HCT116 (cell line): ENCODE measurements around the gene HEPACAM. TPM values are rescaled to one million over a fixed set of nuclear protein-coding genes. Genes with fewer than 3 reads are reported as not detected.

ENCODE experiments used
- ATAC-seq: fragments of 200-7000 bp; cut with Tn5 transposase; 2 replicates; pipeline ENCODE4 v1.9.1; 2020; ENCODE audit warnings: mild to moderate bottlenecking, moderate library complexity
- BruUV-seq: library from RNA; stranded (reverse); fragments of 400-500 nt; replicated peaks from 2 replicates; lab custom pipeline; 2021; lab: Mats Ljungman, UMichigan
- CTCF ChIA-PET: fragments of 300-600 bp; sonication (Branson Sonifier 250); formaldehyde crosslinking; loops from one replicate; lab custom pipeline; 2021; ENCODE audit warnings: antibody characterized with exemption; lab: Charles Lee
- POLR2A ChIA-PET: fragments of 300-600, 350-600 bp; sonication (Branson Sonifier 250); formaldehyde crosslinking; loops from one replicate; lab custom pipeline; 2021; ENCODE audit warnings: antibody characterized with exemption; lab: Charles Lee
- RAD21 ChIA-PET, 2 experiments: fragments of 300-600 bp; sonication (Branson Sonifier 250); formaldehyde crosslinking; loops; one replicate each; lab custom pipeline; 2023; ENCODE audit warnings: low total read pairs in 2 of 2; ENCODE audit not compliant: uncharacterized antibody in 2 of 2, unreplicated experiment in 2 of 2, low non-redundant PET in 1 of 2; lab: Charles Lee
- DNase-seq: peaks from one replicate; pipeline ENCODE4 v3.0.0-alpha.2; 2010; ENCODE audit warnings: low read depth, low spot score
- H2AFZ ChIP-seq: fragments of 200-600 bp; shearing (Covaris generic), sonication (generic); 2 replicates; pipeline ENCODE4 v1.6.1; 2017; ENCODE audit warnings: low read depth, mixed run types, mixed read lengths, antibody characterized with exemption, low read length; ENCODE audit not compliant: poor library complexity, severe bottlenecking
- H3K27ac ChIP-seq: 2 replicates; pipeline ENCODE4 v1.5.1; 2012; ENCODE audit warnings: low read depth, low read length
- H3K27me3 ChIP-seq: fragments of 200-600 bp; sonication (generic); 2 replicates; pipeline ENCODE4 v1.6.1; 2016; ENCODE audit warnings: mixed run types, low read length, mixed read lengths; ENCODE audit not compliant: insufficient read depth
- H3K36me3 ChIP-seq, 2 experiments: fragments of 200-500 bp in 1 of 2; fragments of 200-600 bp in 1 of 2; sonication (Bioruptor generic) in 1 of 2; sonication (generic) in 1 of 2; 2 replicates each; pipeline versions ENCODE4 v1.5.1 to v1.6.1; 2014 to 2016; ENCODE audit warnings: low read length in 2 of 2, inconsistent platforms in 1 of 2, mixed read lengths in 1 of 2, mixed run types in 1 of 2; ENCODE audit not compliant: insufficient read depth in 2 of 2, control insufficient read depth in 1 of 2
- H3K4me1 ChIP-seq, 2 experiments: fragments of 200-600 bp in 1 of 2; sonication (generic) in 1 of 2; 2 replicates each; pipeline versions ENCODE4 v1.5.1 to v1.6.1; 2012 to 2017; ENCODE audit warnings: low read length in 2 of 2, inconsistent platforms in 1 of 2, mild to moderate bottlenecking in 1 of 2, mixed read lengths in 1 of 2, mixed run types in 1 of 2, moderate library complexity in 1 of 2; ENCODE audit not compliant: insufficient read depth in 2 of 2, control insufficient read depth in 1 of 2
- H3K4me2 ChIP-seq: fragments of 200-600 bp; sonication (generic); 2 replicates; pipeline ENCODE4 v1.6.1; 2017; ENCODE audit warnings: mixed run types, low read length, mixed read lengths
- H3K4me3 ChIP-seq, 2 experiments: fragments of 200-600 bp in 1 of 2; sonication (generic) in 1 of 2; replicated peaks in 1 of 2; 2 replicates each; pipeline ENCODE4 v1.5.1; 2011 to 2016; ENCODE audit warnings: low read length in 2 of 2, control low read depth in 1 of 2, low read depth in 1 of 2, mild to moderate bottlenecking in 1 of 2, mixed read lengths in 1 of 2, mixed run types in 1 of 2
- H3K79me2 ChIP-seq: fragments of 200-600 bp; sonication (generic); 2 replicates; pipeline ENCODE4 v1.6.1; 2017; ENCODE audit warnings: mild to moderate bottlenecking, mixed run types, low read length, moderate library complexity, mixed read lengths; ENCODE audit not compliant: insufficient read depth
- H3K9ac ChIP-seq: fragments of 200-600 bp; sonication (generic); 2 replicates; pipeline ENCODE4 v1.6.1; 2016; ENCODE audit warnings: low read length, mixed read lengths
- H3K9me2 ChIP-seq: fragments of 200-600 bp; sonication (generic), shearing (Covaris generic); 2 replicates; pipeline ENCODE4 v1.6.1; 2017; ENCODE audit warnings: mixed run types, mild to moderate bottlenecking, moderate library complexity; ENCODE audit not compliant: insufficient read depth
- H3K9me3 ChIP-seq, 2 experiments: fragments of 200-500 bp in 1 of 2; fragments of 200-600 bp in 1 of 2; sonication (Bioruptor generic) in 1 of 2; sonication (generic) in 1 of 2; 2 replicates each; pipeline ENCODE4 v1.6.1; 2014 to 2017; ENCODE audit warnings: low read length in 2 of 2, mixed read lengths in 2 of 2, inconsistent platforms in 1 of 2, low read depth in 1 of 2, mild to moderate bottlenecking in 1 of 2, mixed run types in 1 of 2, moderate library complexity in 1 of 2; ENCODE audit not compliant: control insufficient read depth in 1 of 2, insufficient read depth in 1 of 2
- H4K20me1 ChIP-seq: fragments of 200-600 bp; sonication (generic), shearing (Covaris generic); 2 replicates; pipeline ENCODE4 v1.6.1; 2017; ENCODE audit warnings: mixed run types, mild to moderate bottlenecking, moderate library complexity; ENCODE audit not compliant: insufficient read depth
- intact Hi-C: fragments of 100-400 bp; cut with micrococcal nuclease; formaldehyde crosslinking; loops from 2 replicates; pipeline ENCODE4 v1.10.0; 2022
- total RNA-seq: library from RNA; stranded (reverse); gene quantifications from one replicate; pipeline ENCODE4 v1.2.1, GENCODE V29; 2021; ENCODE audit not compliant: unreplicated experiment
- TF ChIP-seq, protein P1 (sequence below): IDR thresholded peaks from 2 replicates; pipeline ENCODE4 v1.6.1; 2012; ENCODE audit warnings: low read depth
- TF ChIP-seq, protein P2 (sequence below), 3 experiments: fragments of 200-600 bp in 1 of 3; sonication (generic) in 1 of 3; IDR thresholded peaks in 2 of 3; conservative IDR thresholded peaks in 1 of 3; 2 replicates each; pipeline ENCODE4 v1.5.1; 2012 to 2017; ENCODE audit warnings: low read depth in 2 of 3, low read length in 2 of 3, antibody characterized with exemption in 1 of 3, borderline replicate concordance in 1 of 3, control low read depth in 1 of 3, mild to moderate bottlenecking in 1 of 3, mixed read lengths in 1 of 3, mixed run types in 1 of 3, moderate library complexity in 1 of 3; ENCODE audit not compliant: insufficient read depth in 1 of 3

The HEPACAM gene
- total RNA-seq, 1 experiment from 2014 or later = not detected

DNA sequence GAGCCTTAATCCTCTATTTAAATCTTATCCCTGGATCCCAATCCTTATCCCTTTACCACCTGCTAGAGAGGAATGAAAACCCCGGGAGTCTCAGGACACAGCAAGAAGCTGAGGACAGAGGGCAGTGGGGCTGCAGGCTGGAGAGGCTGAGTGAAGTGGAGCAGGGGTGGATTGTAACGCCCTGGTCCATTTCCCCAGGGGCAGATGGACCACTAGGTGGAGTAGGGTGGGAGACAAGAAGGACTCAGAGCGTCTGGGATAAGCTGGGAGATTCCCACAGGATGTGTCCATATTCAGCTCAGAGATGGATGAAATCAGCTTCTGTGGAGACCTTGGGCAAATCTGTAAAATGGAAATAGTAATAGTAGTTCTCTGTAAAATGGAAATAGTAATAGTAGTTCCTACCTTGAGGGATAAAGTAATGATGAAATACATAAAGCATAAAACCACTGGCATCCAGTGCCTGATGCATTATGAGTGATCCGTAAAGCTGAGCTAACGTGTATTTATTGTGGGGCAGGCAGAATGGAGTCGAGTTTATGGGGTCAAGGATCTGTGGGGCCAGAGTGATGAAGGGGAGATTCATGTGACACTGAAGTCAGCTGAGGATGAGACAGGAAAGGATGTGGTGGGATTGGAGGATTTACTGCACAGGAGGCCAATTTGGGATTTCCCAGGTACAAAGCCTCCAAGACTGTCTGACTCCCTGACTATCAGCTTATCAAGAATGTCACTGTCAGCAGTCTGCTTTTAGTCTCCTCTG, 36.3 kb downstream of the HEPACAM start:
- ChIA-PET POLR2A (interaction anchor here (1.6 to 1.9 kb wide), 2 partner anchors 23 kb away, joined by 8 to 19 read pairs; no protein-coding TSS in a partner anchor), RAD21 (no interaction called here), CTCF (interaction anchor here (2.6 kb wide), 1 partner anchor 23 kb away, joined by 15 read pairs; no protein-coding TSS in a partner anchor)
- Histone ChIP-seq H3K9ac (no peak overlapping the region), H3K36me3 (no peaks in the 10 kb centered on the region), H2AFZ (no peak overlapping the region), H3K4me3 (no peak overlapping the region), H3K9me3 (no peaks in the 10 kb centered on the region), H4K20me1 (no peaks in the 10 kb centered on the region), H3K4me2 (peak overlapping the region; percentile 69), H3K27ac (no peak overlapping the region), H3K27me3 (no peaks in the 10 kb centered on the region), H3K9me2 (0 out of 2 replicates have a peak, but pooled peaks cover 2% of the 10 kb centered on the region), H3K4me1 (peaks cover 6 to 42% of the 10 kb centered on the region in 2 experiments), H3K79me2 (no peaks in the 10 kb centered on the region)
- no peak for ATAC-seq
- TF ChIP-seq, protein P1, sequence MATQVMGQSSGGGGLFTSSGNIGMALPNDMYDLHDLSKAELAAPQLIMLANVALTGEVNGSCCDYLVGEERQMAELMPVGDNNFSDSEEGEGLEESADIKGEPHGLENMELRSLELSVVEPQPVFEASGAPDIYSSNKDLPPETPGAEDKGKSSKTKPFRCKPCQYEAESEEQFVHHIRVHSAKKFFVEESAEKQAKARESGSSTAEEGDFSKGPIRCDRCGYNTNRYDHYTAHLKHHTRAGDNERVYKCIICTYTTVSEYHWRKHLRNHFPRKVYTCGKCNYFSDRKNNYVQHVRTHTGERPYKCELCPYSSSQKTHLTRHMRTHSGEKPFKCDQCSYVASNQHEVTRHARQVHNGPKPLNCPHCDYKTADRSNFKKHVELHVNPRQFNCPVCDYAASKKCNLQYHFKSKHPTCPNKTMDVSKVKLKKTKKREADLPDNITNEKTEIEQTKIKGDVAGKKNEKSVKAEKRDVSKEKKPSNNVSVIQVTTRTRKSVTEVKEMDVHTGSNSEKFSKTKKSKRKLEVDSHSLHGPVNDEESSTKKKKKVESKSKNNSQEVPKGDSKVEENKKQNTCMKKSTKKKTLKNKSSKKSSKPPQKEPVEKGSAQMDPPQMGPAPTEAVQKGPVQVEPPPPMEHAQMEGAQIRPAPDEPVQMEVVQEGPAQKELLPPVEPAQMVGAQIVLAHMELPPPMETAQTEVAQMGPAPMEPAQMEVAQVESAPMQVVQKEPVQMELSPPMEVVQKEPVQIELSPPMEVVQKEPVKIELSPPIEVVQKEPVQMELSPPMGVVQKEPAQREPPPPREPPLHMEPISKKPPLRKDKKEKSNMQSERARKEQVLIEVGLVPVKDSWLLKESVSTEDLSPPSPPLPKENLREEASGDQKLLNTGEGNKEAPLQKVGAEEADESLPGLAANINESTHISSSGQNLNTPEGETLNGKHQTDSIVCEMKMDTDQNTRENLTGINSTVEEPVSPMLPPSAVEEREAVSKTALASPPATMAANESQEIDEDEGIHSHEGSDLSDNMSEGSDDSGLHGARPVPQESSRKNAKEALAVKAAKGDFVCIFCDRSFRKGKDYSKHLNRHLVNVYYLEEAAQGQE = no peak
- TF ChIP-seq, protein P2, sequence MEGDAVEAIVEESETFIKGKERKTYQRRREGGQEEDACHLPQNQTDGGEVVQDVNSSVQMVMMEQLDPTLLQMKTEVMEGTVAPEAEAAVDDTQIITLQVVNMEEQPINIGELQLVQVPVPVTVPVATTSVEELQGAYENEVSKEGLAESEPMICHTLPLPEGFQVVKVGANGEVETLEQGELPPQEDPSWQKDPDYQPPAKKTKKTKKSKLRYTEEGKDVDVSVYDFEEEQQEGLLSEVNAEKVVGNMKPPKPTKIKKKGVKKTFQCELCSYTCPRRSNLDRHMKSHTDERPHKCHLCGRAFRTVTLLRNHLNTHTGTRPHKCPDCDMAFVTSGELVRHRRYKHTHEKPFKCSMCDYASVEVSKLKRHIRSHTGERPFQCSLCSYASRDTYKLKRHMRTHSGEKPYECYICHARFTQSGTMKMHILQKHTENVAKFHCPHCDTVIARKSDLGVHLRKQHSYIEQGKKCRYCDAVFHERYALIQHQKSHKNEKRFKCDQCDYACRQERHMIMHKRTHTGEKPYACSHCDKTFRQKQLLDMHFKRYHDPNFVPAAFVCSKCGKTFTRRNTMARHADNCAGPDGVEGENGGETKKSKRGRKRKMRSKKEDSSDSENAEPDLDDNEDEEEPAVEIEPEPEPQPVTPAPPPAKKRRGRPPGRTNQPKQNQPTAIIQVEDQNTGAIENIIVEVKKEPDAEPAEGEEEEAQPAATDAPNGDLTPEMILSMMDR (IDR thresholded peaks at IDR 0.05 in 2 of 3, conservative IDR thresholded peaks at IDR 0.05 in 1 of 3; ENCODE audit: borderline replicate concordance in 1 of 3, insufficient read depth in 1 of 3, low read depth in 2 of 3, low read length in 2 of 3) = peak in 1 of 3 experiments; percentile 25; a peak in 1 of 6 replicates
- intact Hi-C loops = no loop called here
- no TSS peak for BruUV-seq
- no peak for DNase-seq
